MM.1S (cell line): ENCODE results near the gene DIAPH3.

Experiments
- DNase-seq: peaks from one replicate; pipeline ENCODE4 v3.0.0-alpha.2; 2015
- H2AFZ ChIP-seq: fragments of 300-600 bp; sonication (generic); 2 replicates; pipeline ENCODE4 v1.6.0; 2016; ENCODE audit warnings: antibody characterized with exemption, low read length
- H3F3A ChIP-seq: fragments of 300-600 bp; sonication (generic); 2 replicates; pipeline ENCODE4 v1.6.1; 2016; ENCODE audit warnings: mild to moderate bottlenecking, antibody characterized with exemption, low read length, moderate library complexity, mixed read lengths; ENCODE audit not compliant: insufficient read depth
- H3K27ac ChIP-seq: fragments of 300-600 bp; sonication (generic); 2 replicates; pipeline ENCODE4 v1.5.1; 2016; ENCODE audit warnings: mild to moderate bottlenecking, low read length
- H3K27me3 ChIP-seq: fragments of 300-600 bp; sonication (generic); replicated peaks from 2 replicates; pipeline ENCODE4 v1.6.0; 2016; ENCODE audit warnings: low read length; ENCODE audit not compliant: insufficient read depth
- H3K36me3 ChIP-seq: fragments of 300-600 bp; sonication (generic); replicated peaks from 2 replicates; pipeline ENCODE4 v1.6.1; 2016; ENCODE audit warnings: mild to moderate bottlenecking, low read length, mixed read lengths; ENCODE audit not compliant: insufficient read depth
- H3K4me1 ChIP-seq: fragments of 300-600 bp; sonication (generic); 2 replicates; pipeline ENCODE4 v1.6.1; 2016; ENCODE audit warnings: low read length, mixed read lengths
- H3K4me2 ChIP-seq: fragments of 300-600 bp; sonication (generic); 2 replicates; pipeline ENCODE4 v1.6.0; 2016; ENCODE audit warnings: low read depth, low read length
- H3K4me3 ChIP-seq: fragments of 300-600 bp; sonication (generic); 2 replicates; pipeline ENCODE4 v1.5.1; 2016; ENCODE audit warnings: low read length, mixed read lengths
- H3K79me2 ChIP-seq: fragments of 300-600 bp; sonication (generic); 2 replicates; pipeline ENCODE4 v1.6.1; 2016; ENCODE audit warnings: mixed run types, low read length, mixed read lengths
- H3K9ac ChIP-seq: fragments of 300-600 bp; sonication (generic); 2 replicates; pipeline ENCODE4 v1.6.1; 2016; ENCODE audit warnings: low read length, mixed read lengths
- H3K9me2 ChIP-seq: fragments of 300-600 bp; sonication (generic); replicated peaks from 2 replicates; pipeline ENCODE4 v1.6.1; 2016; ENCODE audit warnings: mild to moderate bottlenecking, low read length, mixed read lengths; ENCODE audit not compliant: insufficient read depth
- H3K9me3 ChIP-seq: fragments of 300-600 bp; sonication (generic); replicated peaks from 2 replicates; pipeline ENCODE4 v1.6.1; 2016; ENCODE audit warnings: mild to moderate bottlenecking, low read length, mixed read lengths; ENCODE audit not compliant: insufficient read depth
- H4K20me1 ChIP-seq: fragments of 300-600 bp; sonication (generic); 2 replicates; pipeline ENCODE4 v1.6.1; 2016; ENCODE audit warnings: mild to moderate bottlenecking, low read length, moderate library complexity, mixed read lengths; ENCODE audit not compliant: insufficient read depth
- EZH2 ChIP-seq: fragments of 300-600 bp; sonication (generic); optimal IDR thresholded peaks from 2 replicates; pipeline ENCODE3; 2017; ENCODE audit warnings: low read depth, mild to moderate bottlenecking, antibody characterized with exemption, low read length, mixed read lengths
- EZH2phosphoT487 ChIP-seq: fragments of 300-600 bp; sonication (generic); IDR thresholded peaks from 2 replicates; pipeline ENCODE4 v1.6.1; 2018; ENCODE audit warnings: antibody characterized with exemption, low read length
- TF ChIP-seq, protein P1 (sequence below): fragments of 300-600 bp; sonication (generic); IDR thresholded peaks from 2 replicates; pipeline ENCODE4 v1.5.1; 2016; ENCODE audit warnings: antibody characterized with exemption, low read length, mixed read lengths

The DIAPH3 gene

DNA sequence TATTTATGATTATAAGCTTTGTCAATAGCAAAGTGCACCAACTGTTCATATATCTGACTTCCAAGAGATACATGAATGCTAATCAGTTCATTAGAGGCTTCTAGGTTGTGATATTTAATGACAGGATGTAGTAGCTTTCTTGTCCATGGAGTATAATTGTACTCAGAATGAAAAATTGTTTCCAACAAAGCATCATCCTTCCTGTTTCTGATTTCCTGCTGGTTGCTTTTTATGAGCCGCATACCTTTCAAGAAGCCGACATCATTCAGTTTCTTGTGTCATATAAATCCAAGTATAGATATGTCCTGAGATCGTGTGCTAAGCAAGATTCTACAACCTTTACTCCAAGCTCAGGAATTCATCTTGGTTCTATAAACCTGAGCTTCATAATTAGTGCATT lies 326.6 kb downstream of the DIAPH3 start:
- Histone ChIP-seq H3K9me3 (no peaks in the 10 kb centered on the region), H3K9ac (no peak overlapping the region), H3K4me1 (no peaks in the 10 kb centered on the region), H3K4me2 (no peak overlapping the region), H3K27ac (no peak overlapping the region), H3F3A (no peaks in the 10 kb centered on the region), H4K20me1 (no peaks in the 10 kb centered on the region), H3K36me3 (no peaks in the 10 kb centered on the region), H2AFZ (no peak overlapping the region), H3K79me2 (no peaks in the 10 kb centered on the region), H3K27me3 (no peaks in the 10 kb centered on the region), H3K9me2 (no peaks in the 10 kb centered on the region), H3K4me3 (no peak overlapping the region)
- TF ChIP-seq, protein P1, sequence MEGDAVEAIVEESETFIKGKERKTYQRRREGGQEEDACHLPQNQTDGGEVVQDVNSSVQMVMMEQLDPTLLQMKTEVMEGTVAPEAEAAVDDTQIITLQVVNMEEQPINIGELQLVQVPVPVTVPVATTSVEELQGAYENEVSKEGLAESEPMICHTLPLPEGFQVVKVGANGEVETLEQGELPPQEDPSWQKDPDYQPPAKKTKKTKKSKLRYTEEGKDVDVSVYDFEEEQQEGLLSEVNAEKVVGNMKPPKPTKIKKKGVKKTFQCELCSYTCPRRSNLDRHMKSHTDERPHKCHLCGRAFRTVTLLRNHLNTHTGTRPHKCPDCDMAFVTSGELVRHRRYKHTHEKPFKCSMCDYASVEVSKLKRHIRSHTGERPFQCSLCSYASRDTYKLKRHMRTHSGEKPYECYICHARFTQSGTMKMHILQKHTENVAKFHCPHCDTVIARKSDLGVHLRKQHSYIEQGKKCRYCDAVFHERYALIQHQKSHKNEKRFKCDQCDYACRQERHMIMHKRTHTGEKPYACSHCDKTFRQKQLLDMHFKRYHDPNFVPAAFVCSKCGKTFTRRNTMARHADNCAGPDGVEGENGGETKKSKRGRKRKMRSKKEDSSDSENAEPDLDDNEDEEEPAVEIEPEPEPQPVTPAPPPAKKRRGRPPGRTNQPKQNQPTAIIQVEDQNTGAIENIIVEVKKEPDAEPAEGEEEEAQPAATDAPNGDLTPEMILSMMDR = no peak
- DNase-seq = no peak

DNA sequence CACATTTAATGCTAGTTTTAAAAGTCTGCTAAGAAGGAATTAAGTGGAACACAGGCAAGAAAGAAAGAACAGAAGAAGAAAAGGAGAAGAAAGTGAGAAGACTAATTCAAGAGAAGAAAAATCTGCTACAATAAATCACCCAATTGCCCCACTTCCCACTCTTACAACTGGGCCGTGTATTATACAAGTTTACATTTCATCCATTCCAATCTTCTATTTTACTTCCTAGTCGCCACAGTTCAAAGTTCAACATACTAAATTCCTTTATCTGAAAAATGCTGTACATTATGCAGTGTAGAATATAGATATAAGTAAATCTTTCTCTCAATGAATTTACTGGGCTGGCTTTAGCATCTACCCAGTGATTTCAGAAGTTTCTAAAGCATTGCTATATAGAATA lies 328.2 kb downstream of the DIAPH3 start:
- Histone ChIP-seq H3K9me3 (no peaks in the 10 kb centered on the region), H3K79me2 (no peaks in the 10 kb centered on the region), H3K36me3 (no peaks in the 10 kb centered on the region), H3K4me2 (no peak overlapping the region), H3K27me3 (no peaks in the 10 kb centered on the region), H3F3A (no peaks in the 10 kb centered on the region), H3K27ac (no peak overlapping the region), H2AFZ (no peak overlapping the region), H3K4me1 (no peaks in the 10 kb centered on the region), H3K9ac (no peak overlapping the region), H3K4me3 (no peak overlapping the region), H3K9me2 (no peaks in the 10 kb centered on the region), H4K20me1 (no peaks in the 10 kb centered on the region)
- DNase-seq = no peak
- TF ChIP-seq EZH2 (no peak), EZH2phosphoT487 (no peak)
- TF ChIP-seq, protein P1 = no peak

DNA sequence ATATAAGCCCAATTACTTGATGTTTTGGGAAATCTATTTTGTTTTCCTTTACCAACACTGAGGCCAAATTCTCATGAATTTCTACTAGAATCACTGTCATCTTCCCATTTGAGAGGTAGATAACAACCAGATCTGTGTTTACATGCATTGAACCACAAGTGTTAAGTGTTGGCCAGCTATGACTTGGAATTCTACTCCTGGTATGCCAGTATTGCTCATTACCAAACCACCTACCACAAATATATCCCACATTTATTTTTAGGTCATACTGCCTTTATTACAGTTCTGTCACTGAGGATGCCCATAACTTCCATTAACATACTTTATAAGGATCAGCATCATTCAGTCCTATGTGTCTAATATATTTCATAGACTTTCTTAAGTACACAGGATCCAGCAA lies 328.9 kb downstream of the DIAPH3 start:
- Histone ChIP-seq H3F3A (no peaks in the 10 kb centered on the region), H3K4me2 (no peak overlapping the region), H3K27ac (no peak overlapping the region), H3K4me3 (no peak overlapping the region), H3K9me2 (no peaks in the 10 kb centered on the region), H3K4me1 (no peaks in the 10 kb centered on the region), H3K79me2 (no peaks in the 10 kb centered on the region), H3K9ac (no peak overlapping the region), H3K27me3 (no peaks in the 10 kb centered on the region), H2AFZ (no peak overlapping the region), H3K9me3 (no peaks in the 10 kb centered on the region), H3K36me3 (no peaks in the 10 kb centered on the region), H4K20me1 (no peaks in the 10 kb centered on the region)
- TF ChIP-seq EZH2phosphoT487 (no peak), EZH2 (no peak)
- TF ChIP-seq, protein P1 = no peak
- no peak for DNase-seq

- TF ChIP-seq EZH2phosphoT487 = no peak
- TF ChIP-seq EZH2 = no peak
- TF ChIP-seq, protein P1 = no peak
Measured at GRCh38 chr13:59829690-59830089, 334.0 kb downstream of the DIAPH3 start.

More at GRCh38 chr13:59829690-59830089, 334.0 kb downstream of the DIAPH3 start:
- DNase-seq = no peak
- H3K27me3 ChIP-seq = no peaks in the 10 kb centered on the region
- no peak overlapping the region for H3K9ac ChIP-seq
- H3K4me1 ChIP-seq = no peaks in the 10 kb centered on the region
- H2AFZ ChIP-seq = no peak overlapping the region
- H3K27ac ChIP-seq = no peak overlapping the region
- no peak overlapping the region for H3K4me3 ChIP-seq
- H3F3A ChIP-seq = no peaks in the 10 kb centered on the region
- H3K9me3 ChIP-seq = no peaks in the 10 kb centered on the region
- H3K79me2 ChIP-seq = no peaks in the 10 kb centered on the region
- H3K9me2 ChIP-seq = no peaks in the 10 kb centered on the region
- H3K36me3 ChIP-seq = no peaks in the 10 kb centered on the region
- no peak overlapping the region for H3K4me2 ChIP-seq
- H4K20me1 ChIP-seq = no peaks in the 10 kb centered on the region
